NB4 (cell line): ENCODE results near the gene AOPEP.

ENCODE experiments used
- DNase-seq: peaks from one replicate; pipeline ENCODE4 v3.0.0; 2010; ENCODE audit warnings: low read depth
- H3K4me3 ChIP-seq: one replicate; pipeline ENCODE4 v1.5.1; 2011; ENCODE audit warnings: mild to moderate bottlenecking, low read depth, low read length, moderate library complexity
- MAX ChIP-seq: IDR thresholded peaks from 2 replicates; pipeline ENCODE4 v1.6.1; 2011; ENCODE audit warnings: low read depth, low read length
- MYC ChIP-seq: IDR thresholded peaks from 2 replicates; pipeline ENCODE4 v1.6.1; 2011; ENCODE audit warnings: low read depth, low read length
- POLR2A ChIP-seq: IDR thresholded peaks from 2 replicates; pipeline ENCODE4 v1.6.1; 2011; ENCODE audit warnings: mild to moderate bottlenecking; ENCODE audit not compliant: insufficient read length; ENCODE audit errors: extremely low read depth
- TF ChIP-seq, protein P1 (sequence below): IDR thresholded peaks from one replicate; pipeline ENCODE4 v1.5.1; 2012; ENCODE audit warnings: low read depth, low read length

The AOPEP gene

DNA sequence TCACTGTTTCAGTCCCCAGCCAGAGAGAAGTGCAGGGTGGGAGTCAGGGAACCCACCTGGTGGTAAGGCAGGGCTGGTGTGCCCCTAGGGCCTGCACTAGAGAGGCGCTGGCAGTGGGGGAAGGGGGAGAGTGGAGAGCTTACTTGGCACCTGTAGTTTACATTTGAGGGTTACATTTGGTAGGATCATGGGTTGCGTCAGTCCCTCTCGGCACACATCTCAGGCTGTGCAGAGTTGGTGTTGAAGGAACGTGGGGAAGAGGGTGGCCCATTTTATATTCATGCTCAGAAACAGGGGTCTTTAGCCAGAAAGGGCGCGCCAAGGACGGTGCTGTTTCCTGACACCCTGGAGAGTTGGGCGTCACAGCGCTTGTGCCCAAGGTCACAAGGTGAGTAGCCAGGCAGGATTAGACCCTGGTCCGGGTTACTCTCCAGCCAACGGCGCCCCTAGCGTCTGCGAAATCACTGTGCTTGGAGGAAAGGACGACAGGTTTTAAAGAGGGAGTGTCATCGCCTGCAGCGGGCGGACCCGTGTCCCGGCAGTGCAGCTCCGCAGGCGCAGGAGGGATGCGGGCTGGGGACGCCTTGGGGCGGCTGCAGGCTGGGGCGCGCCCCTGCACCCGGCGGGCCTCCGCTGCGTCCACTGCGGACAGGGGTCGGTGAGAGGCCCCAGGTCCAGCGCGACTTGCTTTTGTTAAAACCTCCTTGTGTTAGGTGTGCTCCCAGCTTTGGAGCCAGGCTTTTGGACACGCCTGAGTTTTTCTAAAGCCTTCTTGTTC is 318.4 kb downstream of the AOPEP start:
- no peak for DNase-seq
- TF ChIP-seq, protein P1, sequence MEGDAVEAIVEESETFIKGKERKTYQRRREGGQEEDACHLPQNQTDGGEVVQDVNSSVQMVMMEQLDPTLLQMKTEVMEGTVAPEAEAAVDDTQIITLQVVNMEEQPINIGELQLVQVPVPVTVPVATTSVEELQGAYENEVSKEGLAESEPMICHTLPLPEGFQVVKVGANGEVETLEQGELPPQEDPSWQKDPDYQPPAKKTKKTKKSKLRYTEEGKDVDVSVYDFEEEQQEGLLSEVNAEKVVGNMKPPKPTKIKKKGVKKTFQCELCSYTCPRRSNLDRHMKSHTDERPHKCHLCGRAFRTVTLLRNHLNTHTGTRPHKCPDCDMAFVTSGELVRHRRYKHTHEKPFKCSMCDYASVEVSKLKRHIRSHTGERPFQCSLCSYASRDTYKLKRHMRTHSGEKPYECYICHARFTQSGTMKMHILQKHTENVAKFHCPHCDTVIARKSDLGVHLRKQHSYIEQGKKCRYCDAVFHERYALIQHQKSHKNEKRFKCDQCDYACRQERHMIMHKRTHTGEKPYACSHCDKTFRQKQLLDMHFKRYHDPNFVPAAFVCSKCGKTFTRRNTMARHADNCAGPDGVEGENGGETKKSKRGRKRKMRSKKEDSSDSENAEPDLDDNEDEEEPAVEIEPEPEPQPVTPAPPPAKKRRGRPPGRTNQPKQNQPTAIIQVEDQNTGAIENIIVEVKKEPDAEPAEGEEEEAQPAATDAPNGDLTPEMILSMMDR = no peak
- TF ChIP-seq POLR2A (no peak), MAX (no peak), MYC (no peak)

DNA sequence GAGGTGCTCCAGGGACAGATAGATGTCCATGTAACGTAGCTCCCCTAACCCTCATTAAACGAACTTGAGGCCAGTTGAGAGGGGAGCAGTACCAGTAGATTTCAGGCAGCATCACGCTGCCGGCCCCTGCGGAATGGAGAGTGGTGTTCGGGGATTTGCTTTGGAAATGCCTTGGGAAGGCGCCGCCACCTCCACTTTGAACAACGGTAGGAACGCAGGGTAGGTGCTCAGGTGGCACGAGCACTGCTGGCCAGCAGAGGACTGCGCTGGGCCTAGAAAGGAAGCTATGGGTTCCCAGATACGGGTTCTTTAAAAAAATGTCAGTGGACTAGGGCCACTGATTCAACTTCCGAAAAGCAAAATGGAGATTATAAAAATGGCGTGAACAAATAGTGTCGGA is 319.3 kb downstream of the AOPEP start:
- TF ChIP-seq POLR2A = no peak
- TF ChIP-seq MAX = no peak
- TF ChIP-seq, protein P1 = no peak
- TF ChIP-seq MYC = no peak
- DNase-seq = no peak
- H3K4me3 ChIP-seq = no peak overlapping the region

More for the DNA sequence above, 318.4 kb downstream of the AOPEP start:
- no peak overlapping the region for H3K4me3 ChIP-seq

DNA sequence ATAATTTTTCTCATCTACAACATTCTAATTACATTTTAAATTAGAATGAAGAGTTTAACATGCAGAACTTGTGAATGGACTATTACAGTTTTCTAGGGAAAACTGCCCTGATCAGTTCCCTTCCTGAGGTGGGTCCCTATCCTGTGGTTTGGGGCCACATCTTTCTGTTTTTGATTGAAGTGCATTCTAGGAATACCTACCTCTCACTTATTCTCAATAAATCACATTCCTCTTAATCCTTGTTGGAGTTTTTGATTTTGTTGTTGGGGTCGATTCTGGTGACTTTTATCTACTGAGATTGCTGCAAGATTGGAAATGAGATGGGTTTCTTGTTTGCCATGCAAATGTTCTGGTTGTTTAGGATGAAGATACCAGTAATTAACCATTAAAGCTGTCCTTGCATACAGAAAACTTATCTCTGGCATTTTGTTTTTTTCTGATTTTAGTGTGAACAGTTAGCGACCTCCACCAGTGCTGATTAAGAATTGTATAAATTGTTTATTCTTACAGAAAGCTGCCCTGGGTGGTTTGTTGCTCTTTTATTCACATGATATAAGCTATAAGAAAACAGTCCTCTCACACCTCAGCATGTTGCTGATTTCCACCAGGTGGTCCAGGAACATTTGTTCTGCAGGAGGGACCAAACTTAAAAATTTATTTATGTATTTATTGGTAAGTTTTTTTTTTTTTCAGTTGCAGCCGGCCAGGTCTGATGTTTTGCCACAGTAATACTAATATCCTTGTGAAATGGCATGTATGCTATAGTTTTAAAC is 321.1 kb downstream of the AOPEP start:
- H3K4me3 ChIP-seq = no peak overlapping the region

GRCh38 chr9:95048225-95049087 is 322.0 kb downstream of the AOPEP start:
- peak overlapping the region; percentile 55 for H3K4me3 ChIP-seq
- peak; percentile 81 for DNase-seq
- TF ChIP-seq POLR2A = no peak
- no peak for TF ChIP-seq MAX
- TF ChIP-seq MYC = no peak
- TF ChIP-seq, protein P1 = no peak

More for the DNA sequence above, 321.1 kb downstream of the AOPEP start:
- DNase-seq = no peak
- no peak for TF ChIP-seq POLR2A
- TF ChIP-seq MYC = no peak
- TF ChIP-seq, protein P1 = no peak
- TF ChIP-seq MAX = no peak

DNA sequence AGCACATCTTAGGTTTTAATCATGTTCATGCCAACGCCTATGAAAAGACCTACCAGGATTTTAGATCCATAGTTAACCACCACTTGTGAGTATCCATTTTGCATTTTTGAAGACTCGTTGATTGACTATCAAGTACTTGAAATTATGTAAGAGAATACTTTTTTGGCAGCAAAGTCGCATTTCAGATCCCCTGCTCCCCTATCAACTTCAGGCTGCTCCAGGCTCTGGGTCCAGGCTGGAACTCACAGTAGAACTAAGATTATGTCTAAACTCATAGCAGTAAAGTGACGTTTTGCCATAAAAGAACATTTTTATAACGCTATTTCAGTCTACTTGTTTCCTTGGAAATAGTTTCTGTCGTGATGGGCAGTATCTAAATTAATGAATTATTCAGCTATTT is 323.3 kb downstream of the AOPEP start:
- TF ChIP-seq POLR2A (no peak), MAX (no peak), MYC (no peak)
- TF ChIP-seq, protein P1 = no peak
- no peak overlapping the region for H3K4me3 ChIP-seq
- no peak for DNase-seq
